K562 (cell line): ENCODE measurements around the gene CYB5D1. TPM values are rescaled to one million over a fixed set of nuclear protein-coding genes. Genes with fewer than 3 reads are reported as not detected.
A peak's percentile ranks its signal among the peaks of the same experiment; 100 is the strongest.

Experiments used
- ATAC-seq: fragments of 200-7000 bp; cut with Tn5 transposase; 3 replicates; pipeline ENCODE4 v1.9.1; 2020; ENCODE audit warnings: moderate library complexity
- BruUV-seq: library from RNA; stranded (reverse); fragments of 400-500 nt; replicated peaks from 2 replicates; lab custom pipeline; 2021; lab: Mats Ljungman, UMichigan
- CTCF ChIA-PET: fragments of 300-600 bp; formaldehyde crosslinking; extraction: SDS; loops from one replicate; lab custom pipeline; 2021; ENCODE audit warnings: low intra/inter-chr PET ratio; lab: Yijun Ruan, JAX
- POLR2A ChIA-PET: fragments of 300-600, 350-650 bp; sonication (Branson Sonifier 250); formaldehyde crosslinking; extraction: SDS; loops from one replicate; lab custom pipeline; 2021; ENCODE audit warnings: antibody characterized with exemption, inconsistent platforms; lab: Yijun Ruan, JAX
- DNase-seq, 4 experiments: peaks; one replicate each; pipeline versions ENCODE4 v3.0.0 to v3.0.0-alpha.2; 2011 to 2018; ENCODE audit warnings: low spot score in 3 of 4, mixed read lengths in 3 of 4; ENCODE audit errors: extremely low read depth in 1 of 4
- FAIRE-seq: peaks from 2 replicates; lab custom pipeline; 2011; peaks lifted over from hg19 to GRCh38; lab: Jason Lieb, UNC
- H2AFZ ChIP-seq: 2 replicates; pipeline ENCODE4 v1.6.0; 2011; ENCODE audit warnings: low read depth, low read length, control low read depth, inconsistent platforms
- H3K27ac ChIP-seq: fragments of 200-600 bp; 3 replicates; pipeline ENCODE4 v1.8.0; 2011; ENCODE audit warnings: low read depth, mild to moderate bottlenecking, control low read depth, inconsistent platforms, low read length, moderate library complexity, mixed read lengths; ENCODE audit errors: extremely low read depth
- H3K27me3 ChIP-seq, 2 experiments: fragments of 300-600 bp in 1 of 2; 2 replicates in 1 of 2; 3 replicates in 1 of 2; pipeline versions ENCODE4 v1.6.0 to v1.8.0; 2011; ENCODE audit warnings: inconsistent platforms in 2 of 2, low read length in 2 of 2, mild to moderate bottlenecking in 1 of 2, mixed read lengths in 1 of 2, moderate library complexity in 1 of 2; ENCODE audit not compliant: control insufficient read depth in 2 of 2, insufficient read depth in 2 of 2
- H3K36me3 ChIP-seq: fragments of 300-600 bp; 3 replicates; pipeline ENCODE4 v1.8.0; 2011; ENCODE audit warnings: mild to moderate bottlenecking, low read length, inconsistent platforms; ENCODE audit not compliant: control insufficient read depth, insufficient read depth
- H3K4me1 ChIP-seq, 2 experiments: fragments of 200-600 bp in 1 of 2; replicated peaks in 1 of 2; 2 replicates in 1 of 2; 3 replicates in 1 of 2; pipeline versions ENCODE4 v1.5.1 to v1.8.0; 2011; ENCODE audit warnings: inconsistent platforms in 2 of 2, low read length in 2 of 2, mild to moderate bottlenecking in 1 of 2, mixed read lengths in 1 of 2, moderate library complexity in 1 of 2; ENCODE audit not compliant: control insufficient read depth in 2 of 2, insufficient read depth in 2 of 2
- H3K4me2 ChIP-seq: 2 replicates; pipeline ENCODE4 v1.6.1; 2011; ENCODE audit warnings: low read length, control low read depth, inconsistent platforms, mixed read lengths; ENCODE audit not compliant: insufficient read depth
- H3K4me3 ChIP-seq: fragments of 200-600 bp; sonication (generic), shearing (Covaris generic); 2 replicates; pipeline ENCODE4 v1.5.1; 2016; ENCODE audit warnings: control low read depth, inconsistent platforms
- H3K79me2 ChIP-seq: fragments of 200-600 bp; 3 replicates; pipeline ENCODE4 v1.8.0; 2011; ENCODE audit warnings: low read length, inconsistent platforms; ENCODE audit not compliant: control insufficient read depth, insufficient read depth
- H3K9ac ChIP-seq, 2 experiments: 2 replicates each; pipeline versions ENCODE4 v1.6.0 to v1.6.1; 2011; ENCODE audit warnings: low read depth in 2 of 2, low read length in 2 of 2, control low read depth in 1 of 2, inconsistent platforms in 1 of 2, mild to moderate bottlenecking in 1 of 2, mixed read lengths in 1 of 2; ENCODE audit not compliant: insufficient read depth in 1 of 2
- H3K9me1 ChIP-seq: one replicate; pipeline ENCODE4 v1.6.0; 2011; ENCODE audit warnings: inconsistent platforms, mild to moderate bottlenecking, low read length, moderate library complexity; ENCODE audit not compliant: control insufficient read depth, insufficient read depth
- H3K9me3 ChIP-seq: replicated peaks from 2 replicates; pipeline ENCODE4 v1.5.1; 2011; ENCODE audit warnings: low read depth, low read length, inconsistent platforms; ENCODE audit not compliant: control insufficient read depth, insufficient read depth
- H4K20me1 ChIP-seq: replicated peaks from 2 replicates; pipeline ENCODE4 v1.6.1; 2011; ENCODE audit warnings: low read length, inconsistent platforms, mixed read lengths; ENCODE audit not compliant: control insufficient read depth, insufficient read depth
- BMI1 ChIP-seq: fragments of 150-350 bp; IDR thresholded peaks from 2 replicates; pipeline ENCODE4 v1.6.1; 2014; ENCODE audit warnings: low read length
- CAMTA2 ChIP-seq: fragments of 250-450 bp; sonication (Bioruptor Pico); conservative IDR thresholded peaks from 2 replicates; pipeline ENCODE4 v1.5.1; 2022
- CC2D1A ChIP-seq: fragments of 450-650 bp; IDR thresholded peaks from 2 replicates; pipeline ENCODE4 v1.6.1; 2017; ENCODE audit warnings: mild to moderate bottlenecking
- CREB5 ChIP-seq: fragments of 250-450 bp; sonication (Bioruptor Pico); IDR thresholded peaks from 2 replicates; pipeline ENCODE4 v1.5.0; 2020; ENCODE audit warnings: mild to moderate bottlenecking
- HDGF ChIP-seq: fragments of 450-650 bp; IDR thresholded peaks from 2 replicates; pipeline ENCODE4 v1.6.1; 2016
- PCBP2 ChIP-seq: fragments of 200-400 bp; formaldehyde crosslinking; IDR thresholded peaks from 2 replicates; pipeline ENCODE4 v1.6.1; 2018; ENCODE audit warnings: low read length, low read depth, mild to moderate bottlenecking, moderate library complexity; ENCODE audit not compliant: poor library complexity, severe bottlenecking
- SIN3A ChIP-seq, 2 experiments: fragments of 150-350 bp in 1 of 2; IDR thresholded peaks; 2 replicates each; pipeline ENCODE4 v1.6.1; 2011 to 2016; ENCODE audit warnings: borderline replicate concordance in 2 of 2, low read depth in 2 of 2, low read length in 2 of 2, mild to moderate bottlenecking in 2 of 2, moderate library complexity in 2 of 2; ENCODE audit not compliant: control insufficient read depth in 1 of 2
- TFE3 ChIP-seq: fragments of 450-650 bp; formaldehyde crosslinking; IDR thresholded peaks from 2 replicates; pipeline ENCODE4 v1.4.0; 2020; ENCODE audit warnings: mild to moderate bottlenecking, mixed read lengths
- TGIF2 ChIP-seq: sonication (generic); formaldehyde crosslinking; IDR thresholded peaks from 2 replicates; pipeline ENCODE4 v1.8.1; 2022; ENCODE audit warnings: mild to moderate bottlenecking, missing genetic modification reagents, moderate library complexity
- VEZF1 ChIP-seq: fragments of 200-800 bp; sonication (Bioruptor generic); IDR thresholded peaks from 2 replicates; pipeline ENCODE4 v1.6.1; 2017; ENCODE audit warnings: missing genetic modification characterization, missing compliant biosample characterization
- YY1 ChIP-seq, 3 experiments: IDR thresholded peaks; 2 replicates each; pipeline ENCODE4 v1.6.1; 2011; ENCODE audit warnings: low read length in 2 of 3, mild to moderate bottlenecking in 2 of 3, moderate library complexity in 2 of 3, borderline replicate concordance in 1 of 3, control low read depth in 1 of 3, low read depth in 1 of 3; ENCODE audit not compliant: insufficient read depth in 3 of 3, insufficient replicate concordance in 2 of 3, control insufficient read depth in 1 of 3, insufficient read length in 1 of 3; ENCODE audit errors: extremely low read depth in 1 of 3
- ZNF263 ChIP-seq: sonication (generic); formaldehyde crosslinking; IDR thresholded peaks from 2 replicates; pipeline ENCODE4 v1.8.0; 2022; ENCODE audit warnings: mild to moderate bottlenecking, missing genetic modification reagents, borderline replicate concordance
- ZNF384 ChIP-seq: IDR thresholded peaks from 2 replicates; pipeline ENCODE4 v1.6.1; 2012; ENCODE audit warnings: low read depth, low read length, improper control_type of control experiment
- ZZZ3 ChIP-seq: fragments of 450-650 bp; IDR thresholded peaks from 2 replicates; pipeline ENCODE4 v1.6.1; 2016; ENCODE audit warnings: antibody characterized with exemption, mild to moderate bottlenecking, moderate library complexity
- WGBS: fragments of 100-300 bp; shearing (Covaris generic); methylation state at CpG from one replicate; pipeline ENCODE4 v1.1.6; 2016; ENCODE audit warnings: low coverage, mixed read lengths; ENCODE audit not compliant: insufficient coverage; ENCODE audit errors: missing lambda C conversion rate; 5-methylcytosine and 5-hydroxymethylcytosine counted together
- in situ Hi-C: fragments of 300-500 bp; cut with MboI; formaldehyde crosslinking; loops from 4 replicates; pipeline ENCODE4 v1.15.0; 2018; ENCODE audit warnings: inconsistent platforms, mixed read lengths
- intact Hi-C: fragments of 100-400 bp; cut with micrococcal nuclease; formaldehyde crosslinking; loops from 2 replicates; pipeline ENCODE4 v1.14.2; 2022
- polyA plus RNA-seq, 8 experiments: library from polyadenylated mRNA; depleted of rRNA in 4 of 8; stranded (reverse) in 5 of 8; unstranded in 3 of 8; fragments of >200 nt; fragmentation: Nextera tagmentation in 2 of 8; fragmentation: Illumina TruSeq in 1 of 8; extraction: Ambion mirVana in 2 of 8; extraction: Trizol in 1 of 8; gene quantifications; 2 replicates each; pipeline versions ENCODE4 v1.2.1 to v1.2.3, GENCODE V29; 2011 to 2014; ENCODE audit warnings: inconsistent platforms in 1 of 8, missing spikeins in 1 of 8
- total RNA-seq, 7 experiments: library from RNA; depleted of rRNA in 6 of 7; stranded (reverse); fragments of >200 nt in 6 of 7; fragmentation: Illumina TruSeq in 2 of 7; extraction: Trizol in 2 of 7; gene quantifications; 2 replicates each; pipeline versions ENCODE4 v1.2.1 to v1.2.3, GENCODE V29; 2011 to 2021; ENCODE audit warnings: low replicate concordance in 1 of 7

Gene CYB5D1
- total and polyA plus RNA-seq, 9 of the 15 experiments (the other 6 are each of a cell fraction or from before 2014, with no cell fraction given), result 2.4 to 7.9 (median 5.7) TPM

- TF ChIP-seq SIN3A (IDR thresholded peaks at IDR 0.05; ENCODE audit: borderline replicate concordance in 2 of 2, control insufficient read depth in 1 of 2, low read depth in 2 of 2, low read length in 2 of 2), result no peak
- peak; percentile 11; the same call in 1 of the 2 replicates for TF ChIP-seq ZNF384
Measured at GRCh38 chr17:7883781-7884386, 26.1 kb downstream of the CYB5D1 start (continued).

GRCh38 chr17:7884581-7885366 is 27.0 kb downstream of the CYB5D1 start:
- no peak for ATAC-seq
- no TSS peak for BruUV-seq
- no CpG with 5 or more reads among the region's 100 CpGs for WGBS
- Histone ChIP-seq H3K4me1 (peaks cover 38 to 46% of the 10 kb centered on the region in 2 experiments), H3K4me2 (peak overlapping the region; percentile 65; the same call in 1 of the 2 replicates), H3K79me2 (peaks cover 59% of the 10 kb centered on the region), H4K20me1 (no peaks in the 10 kb centered on the region; the same call in 1 of the 2 replicates), H3K9me1 (peaks cover 3% of the 10 kb centered on the region), H3K36me3 (peaks cover 25% of the 10 kb centered on the region; the same call in 1 of the 3 replicates), H3K27me3 (no peaks in the 10 kb centered on the region), H3K9ac (peak overlapping the region in 1 of 2 experiments; percentile 97; a peak in 2 of 4 replicates), H3K9me3 (no peaks in the 10 kb centered on the region), H3K27ac (peak overlapping the region; percentile 97), H2AFZ (no peak overlapping the region), H3K4me3 (peak overlapping the region; percentile 66)
- in situ Hi-C loops, result no loop called here
- intact Hi-C loops, result no loop called here
- ChIA-PET CTCF (no interaction called here), POLR2A (no interaction called here)
- peak; percentile 25 to 64 (median 50) for DNase-seq
- no peak for FAIRE-seq
- TF ChIP-seq PCBP2, result no peak
- TF ChIP-seq CC2D1A, result no peak
- no peak for TF ChIP-seq ZZZ3
- no peak for TF ChIP-seq CREB5 (CRISPR knock-in tag)
- peak in 1 of 3 experiments; percentile 20 for TF ChIP-seq YY1 (IDR thresholded peaks at IDR 0.05; ENCODE audit: borderline replicate concordance in 1 of 3, control insufficient read depth in 1 of 3, extremely low read depth in 1 of 3, insufficient read depth in 3 of 3, insufficient read length in 1 of 3, insufficient replicate concordance in 2 of 3, low read depth in 1 of 3, low read length in 2 of 3)
- no peak for TF ChIP-seq TFE3 (CRISPR knock-in tag)
- no peak for TF ChIP-seq HDGF
- TF ChIP-seq BMI1, result no peak
- peak; percentile 68; the same call in 1 of the 2 replicates for TF ChIP-seq VEZF1 (CRISPR knock-in tag)
- no peak for TF ChIP-seq CAMTA2 (CRISPR knock-in tag)
- TF ChIP-seq TGIF2 (CRISPR knock-in tag), result no peak
- peak; percentile 88 for TF ChIP-seq ZNF263 (CRISPR knock-in tag)
